IPS DF 4.7 (cell line): ENCODE measurements around the gene C1orf174.
A peak's percentile ranks its signal among the peaks of the same experiment; 100 is the strongest.
"Not testable (repeated sequence)": the region's sequence is repeated elsewhere in the genome, so short reads cannot be mapped to it uniquely, and the experiment has no call there.

ENCODE experiments used
- DNase-seq: peaks from one replicate; pipeline ENCODE4 v3.0.0-alpha.2; 2013; ENCODE audit warnings: low spot score; ENCODE audit errors: extremely low read depth

Gene C1orf174

DNA sequence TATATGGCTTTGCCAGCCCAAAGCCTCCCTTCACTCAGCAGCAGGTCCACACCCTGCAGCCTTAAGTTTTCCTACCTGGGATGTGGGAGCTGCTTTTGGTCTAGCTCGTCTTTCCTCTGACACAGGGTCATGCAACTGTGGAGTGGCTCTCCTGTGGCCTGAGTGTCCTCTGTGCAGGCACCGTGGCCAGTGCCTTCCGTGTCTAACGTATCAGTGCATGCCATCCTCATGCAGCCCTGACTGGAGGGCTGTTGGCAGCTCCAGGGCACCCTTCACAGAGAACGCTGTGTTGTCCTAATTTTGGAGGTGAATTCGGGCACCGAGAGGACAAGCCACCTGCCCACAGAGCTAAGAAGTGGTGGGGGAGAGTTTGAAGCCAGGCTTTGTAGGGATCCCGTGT is 25.7 kb upstream of the C1orf174 start:
- DNase-seq, result no peak

DNA sequence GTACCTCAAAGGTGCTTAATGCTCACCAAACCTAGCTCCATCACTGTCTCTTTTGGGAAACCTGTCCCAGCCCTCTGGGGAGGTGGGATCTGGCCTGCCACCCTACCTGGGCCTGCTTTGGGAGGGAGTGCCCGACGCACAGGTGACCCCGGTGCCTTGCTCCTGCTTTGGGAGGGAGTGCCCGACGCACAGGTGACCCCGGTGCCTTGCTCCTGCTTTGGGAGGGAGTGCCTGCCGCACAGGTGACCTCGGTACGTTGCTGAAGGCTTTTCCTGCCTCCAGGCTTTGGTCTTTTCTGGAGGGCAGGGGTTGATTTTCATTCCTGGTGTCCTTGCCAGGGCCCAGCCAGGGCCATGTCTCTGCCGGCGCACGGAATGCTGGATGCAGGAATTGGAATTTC is 25.2 kb upstream of the C1orf174 start:
- no peak for DNase-seq

DNA sequence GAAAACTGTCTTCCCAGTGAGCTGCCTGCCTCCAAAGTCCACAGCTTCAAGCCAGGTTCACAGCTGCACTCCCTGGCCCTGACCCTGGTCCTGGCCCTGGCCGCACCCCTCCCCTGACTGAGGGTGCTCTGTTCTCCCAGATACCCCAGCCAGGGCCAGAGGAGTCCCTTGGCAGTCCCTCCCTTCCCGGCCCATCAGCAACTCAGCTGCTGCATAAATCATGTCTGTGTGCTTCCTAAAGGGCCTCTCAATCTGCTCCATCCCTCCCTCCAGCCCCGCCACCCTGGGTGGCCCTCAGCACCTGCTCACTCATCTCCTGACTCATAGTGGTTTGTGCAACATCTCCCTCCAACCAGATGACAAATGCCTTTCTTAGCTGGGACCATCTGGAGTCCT is 24.8 kb upstream of the C1orf174 start:
- DNase-seq, result no peak

DNA sequence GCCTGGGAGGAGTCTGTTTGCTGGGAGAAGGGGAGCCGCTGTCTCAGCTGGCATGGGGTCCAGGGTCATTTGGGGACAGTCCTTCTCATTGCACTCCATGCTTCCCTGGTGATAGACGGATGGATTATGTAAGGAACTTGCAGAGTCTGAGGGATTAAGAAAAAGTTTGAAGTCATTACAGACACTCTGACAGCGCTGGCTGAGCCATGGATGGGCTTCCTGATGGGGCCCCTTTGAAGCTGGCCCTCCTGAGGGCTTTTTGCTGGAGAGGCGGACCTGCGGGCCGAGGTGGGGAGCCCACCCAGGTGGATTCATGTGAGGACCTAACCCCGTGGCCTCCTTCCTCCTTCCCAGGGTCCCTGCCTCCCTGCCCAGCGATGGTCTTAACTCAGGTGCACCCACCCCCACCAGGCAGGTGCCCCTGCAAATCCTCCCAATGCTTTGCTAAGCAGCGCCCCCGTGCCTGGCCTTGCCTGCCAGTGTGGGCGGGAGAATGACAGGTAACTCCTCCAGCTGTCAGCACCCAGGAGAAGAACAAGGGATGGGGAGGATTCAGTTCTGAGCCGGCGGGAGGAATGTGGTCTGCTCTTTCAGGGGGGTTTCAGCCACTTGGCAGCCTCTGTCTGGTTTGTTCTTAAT is 24.2 kb upstream of the C1orf174 start:
- DNase-seq, result no peak

DNA sequence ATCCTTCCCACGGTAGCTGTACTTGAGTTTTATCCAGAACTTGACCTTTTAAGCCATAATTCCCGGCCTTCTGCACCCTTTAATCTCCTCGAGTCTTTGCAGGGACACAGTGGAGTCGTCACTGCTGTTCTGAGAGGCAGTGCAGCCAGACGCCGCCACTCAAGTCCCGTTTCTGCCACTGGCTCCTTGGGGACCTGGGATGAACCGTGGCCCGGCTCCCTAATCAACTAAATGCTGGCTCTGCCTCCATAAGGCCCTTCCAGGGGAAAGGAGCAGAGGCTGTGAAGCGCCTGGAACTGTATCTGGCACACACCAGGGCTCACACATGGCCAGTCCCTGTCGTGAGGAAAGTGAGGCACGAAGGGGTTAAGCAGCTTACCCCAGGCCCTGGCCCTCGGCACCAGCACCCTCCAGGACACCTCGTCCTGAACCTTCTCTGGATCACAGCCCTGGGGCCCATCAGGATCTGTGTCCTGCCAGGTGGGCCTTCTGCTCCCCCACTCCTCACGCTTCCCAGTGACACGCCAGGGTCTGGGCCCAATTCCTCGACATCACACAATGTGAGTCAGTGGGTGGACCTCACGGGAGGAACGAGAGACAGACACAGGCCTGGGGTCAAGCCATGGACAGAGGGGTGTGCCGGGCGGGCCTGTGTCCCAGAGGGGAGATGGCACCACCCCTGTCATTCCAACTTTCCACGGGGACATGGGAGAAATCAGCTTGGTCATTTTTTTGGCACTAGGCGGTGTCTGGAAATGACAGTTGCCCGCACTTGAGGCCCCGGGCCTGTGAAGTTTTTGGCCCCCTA is 23.5 kb upstream of the C1orf174 start:
- DNase-seq, result no peak

DNA sequence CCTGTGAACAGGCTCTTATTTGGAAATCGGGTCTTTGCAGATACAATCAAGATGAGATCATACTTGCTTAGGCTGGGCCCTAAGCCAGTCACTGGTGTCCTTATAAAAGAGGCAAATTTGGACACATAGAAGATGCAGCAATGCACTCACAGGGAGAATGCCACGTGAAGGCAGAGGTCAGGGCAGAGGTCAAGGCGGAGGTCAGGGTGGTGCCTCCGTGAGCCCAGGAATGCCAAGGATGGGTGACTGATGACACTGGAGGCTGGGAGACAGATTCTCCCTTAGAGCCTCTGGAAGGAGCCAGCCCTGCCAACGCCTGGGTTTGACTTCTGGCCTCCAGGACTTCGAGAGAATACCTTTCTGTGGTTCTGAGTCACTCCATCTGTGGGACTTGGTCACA is 22.8 kb upstream of the C1orf174 start:
- no peak for DNase-seq

DNA sequence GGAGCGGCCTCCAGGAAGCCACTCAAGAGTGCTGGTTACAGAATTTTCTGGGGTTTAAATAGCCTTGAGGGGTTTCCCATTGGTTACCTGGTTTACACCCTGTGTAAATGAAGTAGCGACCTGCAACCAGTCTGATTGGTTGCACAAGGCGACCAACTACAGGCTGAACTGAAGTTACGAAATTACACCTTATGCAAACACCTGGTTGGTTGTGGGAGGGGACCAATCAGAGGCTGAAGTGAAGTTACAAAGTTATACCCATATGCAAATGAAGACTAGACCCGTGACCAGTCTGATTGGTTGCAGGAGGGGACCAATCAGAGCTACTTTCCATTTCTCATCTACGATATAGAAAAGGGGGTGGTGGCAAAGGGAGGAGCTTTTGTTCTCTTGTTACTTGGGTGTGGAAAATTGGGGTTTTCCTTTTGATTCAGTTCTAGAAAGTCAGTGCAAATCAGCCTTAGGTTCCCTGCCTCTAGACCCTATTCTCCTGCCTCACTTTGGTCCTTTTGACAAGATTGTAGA is 22.2 kb upstream of the C1orf174 start:
- DNase-seq, result no peak

DNA sequence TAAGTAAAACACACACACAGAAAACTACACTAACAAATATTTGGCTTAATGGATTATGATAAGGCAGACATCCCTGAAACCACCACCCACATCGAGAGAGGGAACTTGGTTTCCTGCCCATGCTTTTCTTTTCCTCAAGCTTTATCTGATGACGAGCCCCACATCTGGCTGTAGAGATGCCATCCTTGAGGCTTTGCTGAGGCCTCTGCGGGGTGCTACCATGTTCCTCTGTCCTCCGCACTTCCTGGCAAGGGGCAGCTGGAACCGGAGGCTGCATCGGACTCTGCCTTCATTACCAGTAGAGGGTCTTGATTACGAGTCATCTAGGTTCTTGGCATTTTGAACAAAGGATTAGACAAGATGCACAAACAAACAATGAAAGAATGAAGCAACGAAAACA is 21.7 kb upstream of the C1orf174 start:
- no peak for DNase-seq

DNA sequence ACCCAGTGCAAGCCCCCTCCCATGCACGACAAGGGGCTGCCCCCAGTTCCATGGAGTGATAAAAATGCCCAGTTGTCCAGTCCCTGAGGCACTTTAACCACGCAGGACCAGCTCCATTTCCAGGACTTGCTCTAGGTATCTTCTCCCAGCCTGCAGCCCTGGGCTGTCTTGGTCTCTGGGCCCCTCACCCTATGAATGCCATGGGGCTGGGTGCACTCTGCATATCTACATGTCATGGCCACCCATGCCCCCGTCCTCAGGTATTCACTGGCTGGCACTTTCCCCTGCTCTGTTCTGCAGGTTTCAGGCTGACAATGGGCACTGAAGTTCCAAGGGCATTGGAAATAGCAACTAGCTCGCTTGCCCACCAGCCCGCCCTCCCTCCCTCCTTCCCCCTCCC is 19.6 kb upstream of the C1orf174 start:
- DNase-seq, result no peak

DNA sequence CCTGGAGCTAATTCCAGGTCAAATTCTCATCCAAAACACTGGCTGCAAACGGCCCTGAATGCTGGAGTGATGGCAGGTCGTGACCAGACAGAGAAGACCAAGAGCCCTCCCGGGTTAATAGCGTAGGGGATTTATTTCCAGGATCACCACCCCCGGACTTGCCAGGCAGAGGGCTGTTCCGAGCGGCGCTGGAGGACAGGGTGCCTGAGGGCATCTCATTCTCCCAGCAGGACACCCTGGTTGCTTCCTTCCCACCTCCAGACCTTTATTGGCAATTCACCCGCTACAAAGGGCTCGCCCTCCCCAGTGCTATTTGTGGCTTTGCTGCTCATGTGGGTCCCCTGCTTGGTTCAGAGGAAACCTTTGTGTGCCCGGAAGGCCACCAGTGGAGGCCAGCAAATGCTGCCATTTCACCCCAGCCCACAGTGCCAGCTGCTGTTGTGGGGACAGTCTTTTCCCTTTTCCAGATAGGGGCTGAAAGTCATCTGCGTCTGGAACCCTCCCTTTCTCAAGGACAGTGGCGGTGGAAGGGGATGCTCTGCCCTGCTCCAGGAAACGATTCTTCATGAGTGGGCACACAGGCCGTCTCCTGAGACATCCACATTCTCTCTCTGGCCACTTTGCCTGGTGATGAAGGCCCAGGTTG is 19.0 kb upstream of the C1orf174 start:
- DNase-seq, result no peak

DNA sequence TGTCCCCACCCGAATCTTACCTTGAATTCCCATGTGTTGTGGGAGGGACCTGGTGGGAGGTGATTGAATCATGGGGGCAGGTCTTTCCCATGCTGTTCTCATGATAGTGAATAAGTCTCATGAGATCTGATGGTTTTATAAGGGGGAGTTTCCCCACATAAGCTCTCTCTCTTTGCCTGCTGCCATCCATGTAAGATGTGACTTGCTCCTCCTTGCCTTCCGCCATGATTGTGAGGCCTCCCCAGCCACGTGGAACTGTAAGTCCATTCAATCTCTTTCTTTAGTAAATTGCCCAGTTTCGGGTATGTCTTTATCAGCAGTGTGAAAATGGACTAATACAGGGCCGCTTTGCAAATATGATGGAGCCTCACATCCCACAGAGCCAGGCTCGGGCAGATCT is 18.3 kb upstream of the C1orf174 start:
- DNase-seq, result not testable (repeated sequence)

DNA sequence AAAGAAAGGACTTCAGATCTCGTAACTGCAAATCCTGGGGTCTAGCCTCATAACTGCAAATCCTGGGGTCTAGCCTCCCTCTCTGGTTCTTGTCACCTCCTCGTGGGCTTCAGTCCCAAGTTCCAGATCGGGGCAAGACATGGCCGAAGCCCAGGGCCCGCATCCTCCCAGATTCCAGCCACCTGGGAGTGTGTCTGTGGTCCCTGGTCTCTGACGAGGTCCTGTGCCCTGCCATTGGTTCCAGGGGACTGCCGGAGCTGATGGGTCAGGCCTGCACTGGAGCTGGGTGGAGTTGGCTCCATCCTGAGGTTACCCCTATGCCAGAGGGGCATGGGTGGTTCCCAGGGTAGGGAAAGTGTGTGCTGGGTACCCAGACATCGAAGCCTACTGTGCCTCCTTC is 17.7 kb upstream of the C1orf174 start:
- no peak for DNase-seq

DNA sequence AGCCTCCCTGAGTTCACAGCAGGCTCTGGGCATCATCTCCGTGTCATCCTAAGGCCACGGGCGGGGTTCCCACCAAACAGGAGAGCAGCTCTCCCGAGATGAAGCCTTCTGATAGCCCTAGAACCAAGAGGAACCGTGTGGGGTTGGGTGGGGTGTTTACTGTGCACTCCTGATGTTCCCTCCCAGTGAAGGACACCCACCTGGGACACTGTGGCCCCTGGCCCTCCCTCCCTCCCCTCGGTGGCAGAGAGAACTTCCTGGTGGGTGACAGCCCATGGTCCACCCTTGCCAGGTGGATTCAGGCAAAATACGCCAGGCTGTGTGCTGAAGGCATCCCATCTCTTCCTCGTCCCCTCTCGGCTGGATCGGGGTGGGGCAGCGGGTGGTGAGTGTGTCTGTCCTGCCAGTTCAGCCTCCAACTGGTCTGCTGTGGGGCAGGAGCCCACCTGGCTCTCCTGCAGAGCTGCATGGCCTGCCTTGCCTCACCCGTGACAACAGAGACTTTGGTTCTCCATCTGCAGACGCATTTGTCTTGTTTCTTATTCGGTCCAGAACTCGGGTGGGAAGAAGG is 15.6 kb upstream of the C1orf174 start:
- no peak for DNase-seq

DNA sequence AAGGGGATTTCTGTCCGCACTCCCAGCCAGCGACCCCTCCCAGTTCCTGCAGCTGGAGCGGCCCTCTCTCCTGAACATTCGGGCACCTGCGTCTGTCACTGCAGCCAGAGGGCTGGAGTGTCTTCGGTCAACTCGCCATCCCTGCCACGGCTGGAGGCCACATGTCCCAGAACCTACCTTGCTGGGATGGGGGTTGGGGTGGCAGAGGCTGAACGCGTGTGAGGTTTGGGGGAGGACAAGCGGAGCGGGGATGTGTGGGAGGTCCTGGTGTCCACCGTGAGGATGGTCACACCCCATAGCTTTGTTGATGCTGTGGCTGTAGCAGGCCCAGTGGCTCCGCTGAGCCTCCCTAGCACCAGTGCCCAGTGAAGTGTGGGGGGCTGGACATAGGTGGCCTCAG is 14.8 kb upstream of the C1orf174 start:
- DNase-seq, result no peak

DNA sequence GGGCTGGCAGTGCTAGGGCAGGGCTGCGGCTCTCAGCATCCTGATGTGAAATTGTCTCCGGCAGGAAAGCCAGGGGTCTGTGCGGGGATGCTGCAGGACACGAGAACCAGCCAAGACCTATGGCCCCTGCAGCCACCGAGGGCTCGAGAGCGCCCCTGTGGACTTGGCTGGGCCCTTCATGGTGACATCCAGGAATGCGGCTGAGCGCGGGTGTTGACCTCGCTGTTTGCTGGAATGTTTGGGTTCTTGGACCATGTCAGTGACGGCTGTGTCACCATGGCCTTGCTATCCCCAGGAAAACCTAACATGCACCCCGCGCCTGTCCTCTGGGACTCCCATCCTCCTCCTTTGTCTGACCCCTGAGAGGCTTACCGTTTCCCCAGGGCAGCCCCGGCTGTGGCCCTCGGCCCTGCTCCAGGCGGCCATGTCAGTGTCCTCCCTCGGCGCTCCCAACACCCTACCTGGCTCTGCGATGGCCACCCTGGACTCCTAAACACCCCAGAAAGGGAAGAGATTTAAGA is 14.3 kb upstream of the C1orf174 start:
- DNase-seq, result no peak

DNA sequence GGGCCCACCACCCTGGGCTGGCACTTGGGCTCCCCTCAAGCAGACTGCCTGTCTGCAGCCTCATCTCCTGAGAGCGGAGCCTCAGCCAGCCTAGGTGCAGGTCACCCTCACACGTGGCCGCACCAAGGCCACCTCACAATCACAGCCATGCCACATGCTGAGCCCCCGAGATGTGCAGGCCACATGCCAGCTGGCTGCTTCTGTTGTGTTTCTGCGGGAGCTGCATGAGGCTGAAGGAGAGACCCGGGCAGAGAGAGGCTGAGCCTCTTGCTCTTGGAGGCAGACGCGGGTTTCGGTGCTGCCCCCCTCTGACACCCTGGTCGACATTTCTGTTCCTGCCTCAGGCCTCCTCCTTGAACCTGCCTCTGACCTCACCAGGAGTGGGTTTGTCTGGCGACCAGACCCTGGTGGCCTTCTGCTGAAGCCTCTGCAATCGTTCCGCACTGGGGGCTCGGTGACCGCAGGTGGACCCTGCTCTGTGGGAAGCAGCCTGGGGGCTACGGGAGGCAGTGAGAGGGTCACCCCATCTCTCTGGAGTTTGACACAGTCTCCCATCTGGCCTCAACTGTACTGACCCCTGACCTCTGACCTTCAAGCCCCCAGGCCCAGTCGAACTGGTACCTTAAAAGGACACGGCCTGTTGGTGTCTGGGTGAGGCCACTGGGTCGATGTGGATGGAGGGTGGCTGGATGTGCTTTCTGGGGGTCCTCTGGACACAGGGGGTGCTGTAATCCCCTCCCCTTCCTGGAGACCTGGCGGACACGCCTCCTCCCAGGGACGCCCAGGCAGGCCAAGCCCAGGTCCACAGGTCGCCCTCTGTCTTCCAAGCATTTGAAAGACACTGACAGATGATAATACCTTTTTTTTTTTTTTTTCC is 13.0 kb upstream of the C1orf174 start:
- DNase-seq, result no peak

DNA sequence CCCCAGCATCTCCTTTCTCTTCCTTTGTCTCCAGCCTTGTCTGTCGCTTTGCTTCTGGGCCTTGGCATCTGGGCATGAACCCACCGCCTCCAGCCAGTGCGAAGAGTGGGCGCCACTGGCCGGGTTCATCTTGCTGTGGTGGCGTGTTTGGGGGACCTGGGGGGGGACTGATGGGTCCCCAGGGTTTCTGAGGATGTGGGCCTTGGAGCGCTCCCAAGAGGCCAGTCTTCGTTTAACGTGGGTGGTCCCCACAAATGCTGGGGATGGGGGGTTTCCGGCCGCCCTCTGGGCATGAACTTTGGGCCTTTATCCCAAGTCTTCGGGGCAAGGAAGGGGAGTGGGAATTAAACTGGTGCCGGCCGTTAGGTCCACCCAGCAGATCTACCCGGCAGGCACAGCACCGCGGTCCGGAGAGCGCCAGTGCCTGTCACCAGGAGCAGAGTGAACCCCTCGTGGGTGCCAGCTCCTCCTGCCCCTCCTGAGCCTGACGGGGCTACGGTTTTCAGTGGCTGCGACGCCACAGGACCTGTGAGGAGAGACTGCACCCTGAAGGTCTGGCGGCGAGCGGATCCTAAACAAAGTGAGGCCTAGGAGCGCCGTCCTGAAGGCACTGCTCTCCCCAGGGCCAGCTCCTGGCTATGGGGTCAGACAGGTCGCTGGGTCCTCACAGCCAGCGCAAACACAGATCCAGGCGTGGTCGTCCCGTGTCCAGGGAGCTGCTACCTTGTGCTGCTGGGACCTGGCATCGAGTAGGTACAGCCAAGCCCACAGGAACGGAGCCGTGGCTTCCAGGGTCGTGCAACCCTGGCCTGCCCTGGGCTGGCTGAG is 12.1 kb upstream of the C1orf174 start:
- no peak for DNase-seq

DNA sequence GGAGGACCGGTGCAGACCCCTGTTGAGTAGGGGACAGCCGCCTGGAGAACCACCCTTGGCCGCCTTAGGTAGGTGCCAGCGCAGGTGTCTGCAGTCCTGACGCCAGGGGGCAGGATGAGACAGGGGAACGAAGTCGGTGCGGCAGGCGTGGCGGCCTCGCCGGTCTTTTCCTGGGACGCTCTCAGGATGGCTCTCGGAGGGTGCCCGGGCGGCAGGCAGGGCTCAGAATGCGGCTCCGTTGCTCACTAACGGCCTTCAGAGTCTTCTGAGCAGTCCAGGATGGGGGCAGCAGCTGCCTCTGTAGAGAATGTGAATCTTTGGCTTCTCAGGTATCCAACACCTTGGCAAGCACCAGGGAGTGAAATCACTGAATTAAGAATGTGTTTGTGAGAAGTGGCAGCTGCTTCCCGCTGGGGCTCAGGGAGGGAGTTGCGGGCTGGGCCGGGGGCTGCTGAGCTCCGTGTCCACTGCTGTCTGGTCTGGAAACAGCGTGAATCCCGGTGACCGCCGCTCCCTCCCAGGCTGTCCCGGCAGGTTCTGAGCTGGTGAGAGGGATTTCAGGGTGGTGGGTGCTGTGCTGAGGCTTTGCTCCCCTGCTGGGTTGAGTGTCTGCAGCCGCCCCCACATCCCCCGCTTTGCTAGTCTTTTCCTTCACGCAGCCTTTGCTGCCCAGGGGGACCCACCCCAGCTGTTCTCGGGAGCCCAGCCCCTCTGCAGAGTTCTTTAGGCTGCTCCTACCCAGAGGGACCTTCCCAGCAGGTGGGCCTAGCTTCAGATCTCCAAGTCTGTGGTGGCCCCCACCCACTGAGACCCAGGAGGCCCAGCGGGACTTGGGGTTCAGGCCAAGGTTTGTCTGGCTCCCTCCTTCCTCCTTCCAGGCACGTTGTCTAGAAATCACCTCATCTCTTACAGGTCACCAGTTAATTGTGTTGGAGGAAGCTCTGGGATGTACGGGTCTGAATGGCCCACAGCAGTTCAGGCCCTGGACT is 11.1 kb upstream of the C1orf174 start:
- peak; percentile 51 for DNase-seq
